Tibial nerve (tissue), 4 donors: ENCODE results near the gene CUX1.

Source experiments
- CTCF ChIP-seq, 5 experiments: fragments of 200-600 bp in 3 of 5; fragments of 450-650 bp in 2 of 5; sonication (generic) in 3 of 5; IDR thresholded peaks; one replicate each; pipeline ENCODE4 v1.5.1; 2016 to 2019; ENCODE audit warnings: antibody characterized with exemption in 5 of 5, mild to moderate bottlenecking in 3 of 5, moderate library complexity in 2 of 5
- EP300 ChIP-seq, 2 donors: sonication (generic); formaldehyde crosslinking; IDR thresholded peaks; one replicate each; pipeline ENCODE4 v1.6.1; 2017; ENCODE audit warnings: antibody characterized with exemption in 2 of 2, mild to moderate bottlenecking in 1 of 2

GRCh38 chr7:101787864-101788263 is 29.6 kb upstream of the CUX1 start:
- TF ChIP-seq EP300 (IDR thresholded peaks at IDR 0.05) (no peak), CTCF (IDR thresholded peaks at IDR 0.05) (no peak)
